ENCODE data around the gene MYH7. TPM values are rescaled to one million over a fixed set of nuclear protein-coding genes. Genes with fewer than 3 reads are reported as not detected.

The MYH7 gene

DNA sequence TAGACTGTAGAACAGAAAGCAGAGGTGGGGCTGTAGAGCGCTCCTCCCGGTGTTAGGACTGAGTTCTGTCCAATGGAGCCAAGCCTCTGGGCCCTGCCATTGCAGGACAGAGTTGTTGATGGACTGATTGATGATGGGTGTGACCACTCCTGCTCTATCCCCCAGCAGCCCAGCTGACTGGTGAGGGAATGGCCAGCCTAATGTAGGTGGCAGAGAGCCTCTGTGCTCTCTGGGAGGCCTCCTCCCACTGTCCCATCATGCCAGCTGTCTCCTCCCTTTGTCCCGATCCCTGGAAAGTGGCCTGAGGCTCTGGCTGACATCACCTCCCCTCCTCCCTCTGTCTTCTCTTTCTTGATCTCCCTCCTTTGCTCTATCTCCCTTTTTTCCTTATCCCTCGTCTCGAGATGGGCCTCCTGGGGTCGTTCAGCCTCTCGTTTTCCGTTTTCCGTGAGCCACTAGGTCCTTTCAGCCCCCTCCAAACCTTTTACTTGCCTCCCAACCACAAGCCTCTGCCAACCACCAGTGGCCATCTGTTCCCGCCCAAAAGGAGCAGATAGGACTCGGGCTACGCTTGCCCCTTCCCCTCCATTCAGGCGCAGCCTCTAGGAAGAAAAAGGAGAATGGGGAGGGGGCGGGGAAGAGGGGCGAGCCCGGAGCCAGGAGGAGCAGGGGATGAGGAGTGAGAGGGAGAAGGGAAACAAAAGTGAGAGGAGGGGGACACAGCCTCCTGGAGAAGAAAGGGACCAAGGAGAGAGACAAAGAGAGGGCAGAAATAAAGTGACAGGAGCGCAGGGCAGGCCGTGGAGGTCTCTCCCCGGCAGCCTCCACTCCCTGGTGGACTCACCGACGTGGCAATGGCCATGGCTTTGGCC lies 71.1 kb downstream of the MYH7 start:
- WGBS = 8% methylated on average over 21 of the region's 21 CpGs
- H2AK5ac ChIP-seq (ENCODE audit: low read length, severe bottlenecking) = no peak overlapping the region
- H3K18ac ChIP-seq (ENCODE audit: low read depth in 1 of 2, low read length in 2 of 2) = peak overlapping the region; percentile 54 to 98
- peak overlapping the region; percentile 92 for H3K9ac ChIP-seq (ENCODE audit: low read length)
- peak overlapping the region; percentile 39 for H4K8ac ChIP-seq (ENCODE audit: low read length)
- no peak overlapping the region for H2BK120ac ChIP-seq (ENCODE audit: low read depth, low read length)
- peaks cover 0 to 13% of the 10 kb centered on the region in 2 experiments for H3K36me3 ChIP-seq (ENCODE audit: control insufficient read depth in 1 of 2, insufficient read depth in 2 of 2, low read depth in 1 of 2, low read length in 2 of 2)
- peaks cover 23% of the 10 kb centered on the region for H3K79me1 ChIP-seq (replicated peaks; ENCODE audit: low read length, poor library complexity, severe bottlenecking)
- peak overlapping the region; percentile 47 for H4K91ac ChIP-seq (ENCODE audit: low read length)
- DNase-seq = peak; percentile 60
- H3K23ac ChIP-seq (ENCODE audit: low read length in 2 of 2) = no peak overlapping the region
- no peaks in the 10 kb centered on the region for H3K9me3 ChIP-seq (ENCODE audit: control insufficient read depth, low read length)
- peak overlapping the region; percentile 66 for H2AFZ ChIP-seq (ENCODE audit: low read depth, low read length)
- H3K4ac ChIP-seq (ENCODE audit: low read depth in 1 of 2, low read length in 2 of 2) = peak overlapping the region; percentile 69 to 93
- H2BK5ac ChIP-seq (ENCODE audit: low read depth, low read length, poor library complexity, severe bottlenecking) = no peak overlapping the region
- no peak overlapping the region for H2BK15ac ChIP-seq (ENCODE audit: low read depth, poor library complexity, severe bottlenecking)
- peaks cover 21% of the 10 kb centered on the region for H3K4me1 ChIP-seq (ENCODE audit: control insufficient read depth, insufficient read depth, low read depth, low read length)
- peak overlapping the region; percentile 65 to 66 for H3K4me3 ChIP-seq (ENCODE audit: insufficient read depth in 1 of 2, low read depth in 1 of 2, low read length in 2 of 2)
- H3K4me2 ChIP-seq (ENCODE audit: low read length, poor library complexity, severe bottlenecking) = peak overlapping the region; percentile 93
- H3K14ac ChIP-seq (ENCODE audit: low read length in 2 of 2) = peak overlapping the region in 1 of 2 experiments; percentile 81
- peak overlapping the region in 1 of 2 experiments; percentile 60 for H2BK12ac ChIP-seq (ENCODE audit: low read length in 2 of 2)
- peaks cover 14 to 44% of the 10 kb centered on the region in 2 experiments for H3K27me3 ChIP-seq (ENCODE audit: control insufficient read depth in 1 of 2, insufficient read depth in 1 of 2, low read length in 2 of 2)
- H3K27ac ChIP-seq (ENCODE audit: low read length, poor library complexity, severe bottlenecking) = no peak overlapping the region

Small RNAs within 50 kb of the gene (small RNA-seq; reads per million reads assigned to genes)
- gene MIR208A (ENCODE audit: low read depth) (not detected), gene MIR208B (ENCODE audit: low read depth) (not detected)
